SU-DHL-6 (cell line): ENCODE data around the gene NFIA.

Experiments
- H2AFZ ChIP-seq: fragments of 200-600 bp; sonication (generic); 2 replicates; pipeline ENCODE4 v1.6.1; 2014; ENCODE audit warnings: low read depth, mild to moderate bottlenecking, moderate library complexity, mixed read lengths, antibody characterized with exemption, low read length; ENCODE audit not compliant: severe bottlenecking
- H3F3A ChIP-seq: fragments of 200-600 bp; shearing (Covaris generic); 2 replicates; pipeline ENCODE4 v1.6.0; 2016; ENCODE audit warnings: antibody characterized with exemption, mild to moderate bottlenecking; ENCODE audit not compliant: insufficient read depth
- H3K27ac ChIP-seq: fragments of 200-600 bp; sonication (generic); 2 replicates; pipeline ENCODE4 v1.5.1; 2016; ENCODE audit warnings: low read depth, mild to moderate bottlenecking, low read length, moderate library complexity, mixed read lengths
- H3K27me3 ChIP-seq: fragments of 200-600 bp; sonication (generic), shearing (Covaris generic); 2 replicates; pipeline ENCODE4 v1.6.0; 2014; ENCODE audit warnings: mild to moderate bottlenecking, low read length
- H3K36me3 ChIP-seq: fragments of 200-600 bp; sonication (generic); 2 replicates; pipeline ENCODE4 v1.6.1; 2014; ENCODE audit warnings: mild to moderate bottlenecking, low read length, mixed read lengths
- H3K4me2 ChIP-seq: fragments of 300-600, 200-600 bp; shearing (Covaris generic), sonication (generic); 2 replicates; pipeline ENCODE4 v1.6.0; 2014; ENCODE audit warnings: low read length, low read depth, mild to moderate bottlenecking; ENCODE audit not compliant: poor library complexity, severe bottlenecking
- H3K4me3 ChIP-seq: fragments of 200-600 bp; sonication (generic); 2 replicates; pipeline ENCODE4 v1.5.1; 2014; ENCODE audit warnings: antibody characterized with exemption, low read length, mild to moderate bottlenecking, mixed read lengths; ENCODE audit not compliant: insufficient read depth, poor library complexity, severe bottlenecking
- H3K79me2 ChIP-seq: fragments of 200-600 bp; sonication (generic); 2 replicates; pipeline ENCODE4 v1.6.1; 2014; ENCODE audit warnings: mild to moderate bottlenecking, low read length, moderate library complexity; ENCODE audit not compliant: insufficient read depth
- H3K9ac ChIP-seq: fragments of 200-600 bp; sonication (generic); 2 replicates; pipeline ENCODE4 v1.7.0; 2014; ENCODE audit warnings: mild to moderate bottlenecking, low read length
- H3K9me2 ChIP-seq: fragments of 200-600 bp; sonication (generic); replicated peaks from 2 replicates; pipeline ENCODE4 v1.6.1; 2014; ENCODE audit warnings: low read length; ENCODE audit not compliant: insufficient read depth
- H3K9me3 ChIP-seq: fragments of 200-600 bp; sonication (generic); 2 replicates; pipeline ENCODE4 v1.6.1; 2014; ENCODE audit warnings: low read length, mixed read lengths; ENCODE audit not compliant: insufficient read depth
- H4K20me1 ChIP-seq: fragments of 200-600 bp; sonication (generic); 2 replicates; pipeline ENCODE4 v1.6.1; 2014; ENCODE audit warnings: low read depth, mild to moderate bottlenecking, antibody characterized with exemption, low read length, moderate library complexity, mixed read lengths
- EZH2phosphoT487 ChIP-seq: fragments of 200-600 bp; sonication (generic), shearing (Covaris generic); conservative IDR thresholded peaks from 2 replicates; pipeline ENCODE4 v1.6.1; 2018; ENCODE audit warnings: mild to moderate bottlenecking, antibody characterized with exemption, low read length, moderate library complexity, mixed read lengths
- TF ChIP-seq, protein P1 (sequence below): fragments of 200-600 bp; sonication (generic); IDR thresholded peaks from one replicate; pipeline ENCODE4 v1.5.1; 2017; ENCODE audit warnings: antibody characterized with exemption, mild to moderate bottlenecking, low read length, moderate library complexity; ENCODE audit not compliant: insufficient read depth, poor library complexity, severe bottlenecking

The NFIA gene

DNA sequence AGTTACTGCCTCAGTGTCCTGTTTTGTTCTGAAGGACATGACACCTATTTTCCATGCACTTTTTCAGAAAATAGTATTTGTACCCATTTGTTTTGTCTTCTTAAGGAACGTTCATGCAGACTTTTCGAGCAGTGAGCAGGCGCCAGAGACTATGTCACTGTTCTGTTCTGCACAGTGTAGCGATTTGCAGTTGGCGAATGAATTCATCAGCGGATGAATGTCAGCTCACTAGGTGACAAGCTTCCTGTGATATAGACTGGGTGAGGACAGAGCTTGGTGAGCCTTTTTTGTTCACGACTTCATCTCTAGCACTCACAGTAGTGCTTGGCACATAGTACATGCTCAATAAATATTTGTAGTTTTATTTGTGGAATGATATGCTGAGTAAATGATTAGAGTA is 177.8 kb downstream of the NFIA start:
- no peak overlapping the region for H3K4me3 ChIP-seq
- TF ChIP-seq, protein P1, sequence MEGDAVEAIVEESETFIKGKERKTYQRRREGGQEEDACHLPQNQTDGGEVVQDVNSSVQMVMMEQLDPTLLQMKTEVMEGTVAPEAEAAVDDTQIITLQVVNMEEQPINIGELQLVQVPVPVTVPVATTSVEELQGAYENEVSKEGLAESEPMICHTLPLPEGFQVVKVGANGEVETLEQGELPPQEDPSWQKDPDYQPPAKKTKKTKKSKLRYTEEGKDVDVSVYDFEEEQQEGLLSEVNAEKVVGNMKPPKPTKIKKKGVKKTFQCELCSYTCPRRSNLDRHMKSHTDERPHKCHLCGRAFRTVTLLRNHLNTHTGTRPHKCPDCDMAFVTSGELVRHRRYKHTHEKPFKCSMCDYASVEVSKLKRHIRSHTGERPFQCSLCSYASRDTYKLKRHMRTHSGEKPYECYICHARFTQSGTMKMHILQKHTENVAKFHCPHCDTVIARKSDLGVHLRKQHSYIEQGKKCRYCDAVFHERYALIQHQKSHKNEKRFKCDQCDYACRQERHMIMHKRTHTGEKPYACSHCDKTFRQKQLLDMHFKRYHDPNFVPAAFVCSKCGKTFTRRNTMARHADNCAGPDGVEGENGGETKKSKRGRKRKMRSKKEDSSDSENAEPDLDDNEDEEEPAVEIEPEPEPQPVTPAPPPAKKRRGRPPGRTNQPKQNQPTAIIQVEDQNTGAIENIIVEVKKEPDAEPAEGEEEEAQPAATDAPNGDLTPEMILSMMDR: no peak
- TF ChIP-seq EZH2phosphoT487: no peak
- H3K9me2 ChIP-seq: no peaks in the 10 kb centered on the region
- H3K27me3 ChIP-seq: no peaks in the 10 kb centered on the region
- no peak overlapping the region for H2AFZ ChIP-seq
- no peak overlapping the region for H3K9ac ChIP-seq
- no peaks in the 10 kb centered on the region for H3F3A ChIP-seq
- H3K36me3 ChIP-seq: no peaks in the 10 kb centered on the region
- no peaks in the 10 kb centered on the region for H3K9me3 ChIP-seq
- no peak overlapping the region for H3K4me2 ChIP-seq
- no peaks in the 10 kb centered on the region for H4K20me1 ChIP-seq
- no peak overlapping the region for H3K27ac ChIP-seq
- H3K79me2 ChIP-seq: no peaks in the 10 kb centered on the region

DNA sequence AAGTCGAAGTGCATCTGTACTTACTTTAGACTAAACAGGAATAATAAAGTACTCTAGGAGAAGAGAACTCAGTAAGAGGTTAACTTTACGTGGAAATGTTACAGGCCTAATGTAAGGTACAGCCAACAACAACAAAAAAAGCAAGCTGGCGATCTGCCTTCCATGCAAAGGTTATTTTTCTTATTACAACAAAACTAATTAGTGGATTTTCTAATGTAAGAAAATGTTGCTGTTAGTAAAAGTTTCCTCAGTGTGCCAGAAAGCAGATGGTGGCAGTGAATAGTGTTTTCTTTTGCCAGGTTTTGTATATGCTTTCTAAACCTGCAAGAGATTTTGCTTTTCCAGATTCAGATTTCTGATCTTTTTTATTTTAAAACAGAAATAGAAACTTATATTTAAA is 179.2 kb downstream of the NFIA start:
- no peak overlapping the region for H3K4me3 ChIP-seq
- H3K4me2 ChIP-seq: no peak overlapping the region
- no peaks in the 10 kb centered on the region for H3K9me3 ChIP-seq
- no peaks in the 10 kb centered on the region for H4K20me1 ChIP-seq
- TF ChIP-seq EZH2phosphoT487: no peak
- TF ChIP-seq, protein P1: no peak
- no peak overlapping the region for H3K9ac ChIP-seq
- H3K79me2 ChIP-seq: no peaks in the 10 kb centered on the region
- H3K9me2 ChIP-seq: no peaks in the 10 kb centered on the region
- no peaks in the 10 kb centered on the region for H3K27me3 ChIP-seq
- H3K27ac ChIP-seq: no peak overlapping the region
- H3F3A ChIP-seq: no peaks in the 10 kb centered on the region
- H3K36me3 ChIP-seq: no peaks in the 10 kb centered on the region
- no peak overlapping the region for H2AFZ ChIP-seq

DNA sequence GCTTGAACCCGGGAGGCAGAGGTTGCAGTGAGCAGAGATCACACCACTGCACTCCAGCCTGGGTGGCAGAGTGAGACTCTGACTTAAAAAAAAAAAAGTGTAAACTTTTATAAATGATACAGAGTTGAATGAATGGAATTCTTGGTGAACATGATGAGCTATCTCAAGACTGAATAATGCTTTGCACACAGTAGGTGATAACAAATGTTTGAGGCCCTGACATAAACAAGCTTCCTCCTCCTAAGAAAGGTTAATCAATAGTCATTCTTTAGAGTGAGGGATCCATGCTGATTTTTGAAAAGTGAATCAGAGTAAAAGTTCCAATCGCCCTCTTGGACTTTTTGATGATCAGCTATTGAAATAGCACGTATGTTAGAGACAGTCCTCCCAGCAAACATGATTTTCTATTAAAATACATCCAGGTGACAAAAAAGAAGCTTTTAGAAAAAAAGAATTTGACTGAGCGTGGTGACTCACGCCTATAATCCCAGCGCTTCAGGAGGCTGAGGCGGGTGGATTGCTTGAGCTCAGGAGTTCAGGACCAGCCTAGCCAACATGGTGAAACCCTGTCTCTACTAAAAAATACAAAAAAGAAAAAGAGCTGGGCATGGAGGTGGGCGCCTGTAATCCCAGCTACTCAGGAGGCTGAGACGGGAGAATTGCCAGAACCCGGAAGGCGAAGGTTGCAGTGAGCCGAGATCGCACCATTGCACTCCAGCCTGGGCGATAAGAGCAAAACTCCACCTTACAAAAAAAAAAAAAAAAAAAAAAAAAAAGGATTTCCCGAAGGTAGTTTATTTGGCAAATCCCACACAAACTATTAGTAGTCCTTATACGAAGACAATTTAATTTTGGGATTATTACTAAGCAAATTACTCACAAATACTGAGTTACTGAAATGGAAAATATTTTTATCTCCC is 181.8 kb downstream of the NFIA start:
- H3K79me2 ChIP-seq: no peaks in the 10 kb centered on the region
- no peaks in the 10 kb centered on the region for H4K20me1 ChIP-seq
- no peak overlapping the region for H3K27ac ChIP-seq
- H3K9ac ChIP-seq: no peak overlapping the region
- TF ChIP-seq EZH2phosphoT487: no peak
- TF ChIP-seq, protein P1: no peak
- H3K9me3 ChIP-seq: no peaks in the 10 kb centered on the region
- H3K4me2 ChIP-seq: no peak overlapping the region
- no peak overlapping the region for H3K4me3 ChIP-seq
- no peaks in the 10 kb centered on the region for H3K36me3 ChIP-seq
- H3F3A ChIP-seq: no peaks in the 10 kb centered on the region
- H3K9me2 ChIP-seq: no peaks in the 10 kb centered on the region
- no peak overlapping the region for H2AFZ ChIP-seq
- no peaks in the 10 kb centered on the region for H3K27me3 ChIP-seq
